NCI-H187 (cell line): ENCODE results near the gene CSNK1G1.
"Not testable (repeated sequence)": the region's sequence is repeated elsewhere in the genome, so short reads cannot be mapped to it uniquely, and the experiment has no call there.

ENCODE experiments used
- DNase-seq, 2 experiments: peaks; one replicate each; lab custom pipeline; 2025; lab: John Stamatoyannopoulos, UW

Gene CSNK1G1

DNA sequence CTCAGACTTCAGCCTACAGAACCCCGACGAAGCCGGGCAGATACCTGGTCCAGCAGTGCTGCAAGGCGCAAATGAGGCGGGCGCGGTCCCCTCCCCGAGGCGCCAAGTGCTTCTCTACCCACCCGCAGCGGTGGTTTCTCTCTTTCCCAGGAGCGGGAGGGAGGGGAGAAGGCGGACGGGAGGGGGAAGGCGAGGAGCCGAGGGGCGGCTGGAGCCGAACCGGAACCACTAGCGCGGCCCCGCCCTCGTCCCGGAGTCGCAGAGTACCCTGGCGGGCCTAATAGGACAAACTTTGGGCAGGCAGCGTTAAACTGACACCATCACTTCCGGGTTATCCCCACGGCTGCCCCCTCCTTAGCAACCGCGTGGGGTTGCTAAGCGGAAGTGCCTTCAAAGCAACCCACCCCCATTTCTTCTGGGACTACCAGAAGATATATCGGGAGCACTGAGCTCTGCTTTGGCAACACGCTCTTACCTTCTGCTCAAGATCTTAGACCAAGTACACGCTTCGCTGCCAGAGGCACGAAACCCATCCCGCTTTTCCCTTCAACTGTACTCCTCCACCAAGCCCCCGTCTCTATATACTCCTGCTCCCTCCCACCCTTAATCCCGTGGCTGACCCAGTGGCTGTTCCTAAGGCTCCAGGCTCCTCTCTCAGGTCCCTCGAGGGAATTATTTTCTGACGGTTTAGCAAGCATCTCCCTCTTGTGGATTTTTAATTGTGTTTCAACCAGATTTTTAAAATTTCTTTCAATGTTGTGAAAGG is at the start of gene CSNK1G1:
TSS of gene CSNK1G1 (minus strand) at position 230 of the 766 bp plus-strand sequence. CDS start 55,674 bp downstream, outside the sequence.
- peak; percentile 41 to 84 for DNase-seq

DNA sequence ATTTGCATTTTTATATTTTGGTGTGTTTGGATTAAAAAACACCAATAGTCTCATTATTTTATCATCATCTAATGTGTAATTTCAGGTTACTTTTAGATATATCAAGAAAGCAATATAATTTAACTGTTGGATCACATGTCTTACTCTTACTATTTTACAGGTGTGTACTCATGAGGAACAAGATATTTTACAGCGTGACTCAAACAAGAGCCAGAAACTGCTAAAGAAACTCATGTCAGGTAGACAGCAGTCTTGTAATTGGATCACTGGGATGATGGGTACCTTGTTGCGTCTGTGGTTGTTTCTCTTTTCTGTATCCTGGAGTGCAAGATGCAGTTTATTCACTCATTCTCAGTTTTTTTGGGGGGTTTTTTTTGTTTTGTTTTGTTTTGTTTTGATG is 44.6 kb upstream of the CSNK1G1 start:
- DNase-seq = no peak

DNA sequence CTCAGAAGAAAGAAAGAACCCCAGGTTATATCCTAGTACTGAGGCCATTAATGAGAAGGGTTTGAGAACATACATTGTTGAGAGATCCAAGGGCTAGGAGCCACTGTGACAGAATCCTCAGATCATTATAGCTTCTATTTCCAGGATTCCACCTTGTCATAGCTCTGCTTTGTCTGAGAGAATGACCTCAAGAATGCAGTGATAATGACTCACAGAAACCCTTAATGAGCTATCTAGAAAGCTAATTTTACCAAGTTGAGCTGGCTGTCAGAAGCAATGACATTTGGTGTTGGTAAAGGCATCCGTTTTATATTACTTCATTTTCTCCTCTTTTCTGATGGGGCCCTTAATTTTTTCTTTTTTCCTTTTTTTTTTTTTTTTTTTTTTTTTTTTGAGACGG is 42.6 kb upstream of the CSNK1G1 start:
- DNase-seq = no peak

DNA sequence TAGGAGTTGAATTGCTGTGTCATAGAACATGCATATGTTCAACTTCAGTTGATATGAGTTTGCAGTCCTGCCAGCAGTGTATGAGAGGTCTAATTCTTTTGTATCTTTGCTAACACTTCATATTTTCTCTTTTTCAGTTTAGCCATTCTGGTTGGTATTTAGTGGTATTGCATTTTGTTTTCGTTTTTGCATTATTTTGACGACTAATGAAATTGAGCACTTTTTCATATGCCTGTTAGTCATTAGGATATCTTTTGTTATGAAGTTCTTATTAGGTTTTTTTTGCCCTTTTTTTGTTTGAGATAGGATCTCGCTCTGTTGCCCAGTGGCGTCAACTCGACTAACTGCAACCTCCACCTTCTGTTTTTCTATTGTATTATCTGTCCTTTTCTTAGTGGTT is 40.8 kb upstream of the CSNK1G1 start:
- DNase-seq = no peak

DNA sequence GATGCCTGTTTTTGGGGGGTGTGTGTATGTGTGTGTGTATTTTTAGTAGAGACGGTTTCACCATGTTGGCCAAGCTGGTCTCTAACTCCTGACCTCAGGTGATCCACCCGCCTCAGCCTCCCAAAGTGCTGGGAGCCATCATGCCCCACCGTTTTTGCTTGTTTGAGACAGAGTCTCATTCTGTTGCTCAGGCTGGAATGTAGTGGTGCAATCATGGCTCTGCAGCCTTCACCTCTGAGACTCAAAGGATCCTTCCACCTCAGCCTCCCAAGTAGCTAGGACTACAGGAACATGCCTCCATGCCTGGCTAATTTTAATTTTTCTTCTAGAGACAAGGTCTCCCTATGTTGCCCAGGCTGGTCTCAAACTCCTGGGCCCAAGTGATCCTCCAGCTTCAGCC is 36.5 kb upstream of the CSNK1G1 start:
- not testable (repeated sequence) for DNase-seq

DNA sequence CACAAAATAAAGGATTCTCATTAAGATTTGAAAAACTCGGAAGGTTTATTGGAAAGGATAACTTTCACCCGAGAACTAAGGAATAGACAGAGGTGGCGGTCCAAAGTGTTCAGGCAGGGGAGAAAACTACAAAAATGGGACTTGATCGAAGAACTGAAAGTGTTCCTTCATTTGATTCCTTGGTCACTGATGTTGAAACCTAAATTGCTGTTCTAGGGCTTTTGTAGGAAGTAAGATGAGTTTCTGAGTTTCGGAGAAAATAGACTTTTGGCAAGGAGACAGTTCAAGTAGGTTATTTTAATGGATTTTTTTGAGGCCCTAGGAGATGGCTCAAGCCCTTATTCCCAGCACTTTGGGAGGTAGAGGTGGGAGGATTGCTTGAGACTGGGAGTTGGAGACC is 33.1 kb upstream of the CSNK1G1 start:
- no peak for DNase-seq

DNA sequence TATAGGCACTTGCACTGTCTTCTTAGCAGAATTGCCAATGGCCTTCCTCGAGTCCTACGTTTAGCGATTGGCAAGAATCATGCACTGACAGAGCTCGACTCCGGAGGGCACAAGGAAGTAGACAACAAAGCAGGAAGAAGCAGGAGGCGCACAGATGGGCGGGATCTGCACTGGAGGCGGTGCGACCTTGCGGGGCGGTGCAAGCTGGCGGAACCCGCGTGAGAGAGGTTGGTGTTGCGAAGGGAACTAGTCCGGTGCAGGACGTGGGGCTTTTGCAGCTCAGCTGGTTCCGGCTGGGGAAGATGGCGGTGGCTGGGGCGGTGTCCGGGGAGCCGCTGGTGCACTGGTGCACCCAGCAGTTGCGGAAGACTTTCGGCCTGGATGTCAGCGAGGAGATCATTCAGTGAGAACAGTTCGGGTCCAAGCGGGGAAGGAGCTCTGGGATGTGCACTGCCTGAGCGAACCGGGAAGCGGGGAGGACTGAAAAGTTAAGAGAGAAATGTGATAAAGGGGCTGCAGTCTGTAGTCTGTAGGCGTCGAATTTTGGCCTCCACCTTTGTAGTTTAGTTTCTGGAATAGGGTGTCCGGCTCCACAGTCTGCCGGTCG is 31.7 kb upstream of the CSNK1G1 start, which contains the start of gene TRIP4:
TSS of gene TRIP4 (plus strand) at position 275 of the 607 bp plus-strand sequence. CDS start at position 303, 28 bp downstream.
- DNase-seq = peak; percentile 71 to 77

DNA sequence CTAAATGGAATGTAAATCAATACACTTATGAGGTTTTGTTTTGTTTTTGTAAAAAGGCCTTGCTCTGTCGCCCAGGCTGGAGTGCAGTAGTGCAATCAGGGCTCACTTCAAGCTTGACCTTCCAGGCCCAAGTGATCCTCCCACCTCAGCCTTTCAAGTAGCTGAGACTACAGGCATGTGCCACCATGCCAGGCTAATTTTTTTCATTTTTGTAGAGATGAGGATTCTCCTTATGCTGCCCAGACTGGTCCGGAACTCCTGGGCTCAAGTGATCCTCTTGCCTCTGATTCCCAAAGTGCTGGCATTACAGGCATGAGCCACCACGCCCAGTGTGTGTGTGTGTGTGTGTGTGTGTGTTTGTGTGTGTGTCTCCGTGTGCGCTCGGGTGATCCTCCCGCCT is 30.3 kb upstream of the CSNK1G1 start:
- no peak for DNase-seq

DNA sequence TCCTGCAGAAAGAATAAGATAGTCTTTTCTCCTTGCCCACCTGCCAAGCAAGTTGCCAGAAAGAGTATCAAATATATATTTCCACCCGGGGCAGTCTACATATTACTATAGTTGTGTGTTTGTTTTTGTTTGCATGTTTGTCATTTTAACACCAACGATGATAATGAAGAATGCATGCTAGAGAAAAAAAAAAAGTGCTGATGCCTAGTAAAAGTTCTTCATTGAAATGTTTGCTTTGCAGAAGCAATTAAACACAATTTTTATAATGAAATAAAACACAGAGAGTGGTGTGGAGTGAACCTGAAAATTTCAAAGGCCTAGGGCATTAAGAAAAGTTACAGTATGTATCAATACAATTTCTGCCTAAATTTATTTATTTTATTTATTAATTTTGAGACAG is 27.8 kb upstream of the CSNK1G1 start:
- DNase-seq = no peak

DNA sequence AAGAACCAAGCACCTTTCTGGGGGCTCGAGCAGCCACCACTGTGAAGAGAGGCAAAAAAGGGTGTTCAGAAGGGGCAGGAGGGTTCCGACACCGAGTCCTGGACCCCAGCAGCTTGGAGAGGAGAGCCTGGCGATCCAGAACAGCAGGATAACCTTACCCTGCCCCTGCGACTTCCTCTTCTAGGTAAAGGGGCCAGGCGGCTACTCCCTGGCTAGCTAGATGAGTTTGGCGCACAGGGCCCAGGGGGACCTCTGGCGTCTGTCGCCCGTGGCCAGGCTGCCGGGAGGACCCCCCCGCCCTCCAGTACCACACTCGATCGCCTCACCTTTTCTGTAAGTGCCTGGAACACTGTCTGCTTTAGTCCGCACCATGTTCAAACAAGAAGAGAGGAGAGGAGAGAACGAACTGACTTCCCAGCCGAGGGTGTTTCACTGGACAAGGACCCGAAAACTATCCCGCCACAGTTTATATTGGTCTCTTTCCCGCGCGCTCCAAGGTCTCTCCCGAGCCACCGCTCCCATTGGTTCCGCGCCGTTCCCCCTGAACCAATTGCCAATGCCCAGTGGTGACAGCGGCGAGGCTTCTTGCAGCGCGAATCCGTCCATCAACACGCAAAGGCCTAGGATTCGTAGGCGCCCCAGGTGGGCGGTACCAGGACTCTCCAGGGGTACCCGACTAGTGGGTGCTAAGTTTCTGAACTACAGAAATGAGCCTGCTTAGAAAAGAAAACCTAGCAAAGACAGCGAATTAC is 25.2 kb upstream of the CSNK1G1 start, which contains the start of gene PCLAF:
TSS of gene PCLAF (minus strand) at position 442 of the 752 bp plus-strand sequence. CDS start at position 372, 70 bp downstream.
- peak; percentile 34 to 63 for DNase-seq

DNA sequence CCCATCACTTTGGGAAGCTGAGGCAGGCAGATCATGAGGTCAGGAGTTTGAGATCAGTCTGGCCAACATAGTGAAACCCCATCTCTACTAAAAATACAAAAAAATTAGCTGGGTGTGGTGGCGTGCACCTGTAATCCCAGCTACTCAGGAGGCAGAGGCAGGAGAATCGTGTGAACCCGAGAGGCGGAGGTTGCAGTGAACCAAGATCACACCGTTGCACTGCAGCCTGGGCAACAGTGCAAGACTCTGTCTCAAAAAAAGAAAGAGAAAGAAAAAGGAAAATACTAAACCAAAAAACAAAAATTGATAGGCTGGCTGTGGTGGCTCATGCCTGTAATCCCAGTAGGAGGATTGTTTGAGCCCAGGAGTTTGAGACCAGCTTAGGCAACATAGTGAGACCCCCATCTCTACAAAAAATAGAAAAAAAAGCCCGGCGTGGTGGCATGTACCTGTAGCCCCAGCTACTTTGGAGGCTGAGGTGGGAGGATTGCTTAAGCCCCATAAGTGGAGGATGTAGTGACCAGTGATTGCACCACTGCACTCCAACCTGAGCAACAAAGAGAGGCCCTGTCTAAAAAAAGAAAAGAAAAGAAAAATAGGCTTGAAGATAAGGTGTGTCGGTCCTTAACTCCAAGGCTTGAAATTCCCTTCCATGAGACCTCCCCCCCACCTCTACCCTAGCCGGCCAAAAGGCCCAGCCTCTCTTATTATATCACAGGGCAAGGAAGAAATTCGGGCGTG is 24.3 kb upstream of the CSNK1G1 start:
- DNase-seq = not testable (repeated sequence)

DNA sequence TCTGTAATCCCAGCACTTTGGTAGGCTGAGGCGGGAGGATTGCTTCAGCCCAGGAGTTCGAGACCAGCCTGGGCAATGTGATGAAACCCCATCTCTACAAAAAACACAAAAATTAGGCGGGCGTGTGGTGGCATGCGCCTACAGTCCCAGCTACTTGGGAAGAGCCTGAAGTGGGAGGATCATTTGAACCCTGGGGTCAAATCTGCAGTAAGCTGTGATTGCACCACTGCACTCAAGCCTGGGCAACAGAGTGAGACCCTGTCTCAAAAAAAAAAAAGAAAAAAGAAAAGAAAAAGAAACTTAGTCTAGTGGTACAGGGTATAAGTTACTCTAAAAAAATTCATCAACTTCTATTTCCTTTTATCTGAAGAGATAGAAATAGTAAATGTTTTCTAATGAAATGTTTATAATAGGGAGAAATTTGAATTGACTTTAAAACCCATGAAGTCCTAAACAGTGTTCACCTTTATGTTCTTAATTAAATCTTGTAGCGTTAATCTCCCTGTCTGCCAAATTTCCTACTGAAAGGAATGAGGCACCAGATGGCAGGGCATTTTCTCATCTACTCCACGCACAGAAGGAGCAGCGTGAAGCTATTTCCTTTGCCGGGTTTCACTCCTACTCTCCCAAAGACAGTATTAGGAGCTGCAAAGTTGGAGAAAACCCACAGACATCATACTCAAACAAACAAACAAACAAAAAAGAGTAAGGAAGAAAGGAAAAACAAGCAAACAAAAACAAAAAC is 23.4 kb upstream of the CSNK1G1 start:
- no peak for DNase-seq

DNA sequence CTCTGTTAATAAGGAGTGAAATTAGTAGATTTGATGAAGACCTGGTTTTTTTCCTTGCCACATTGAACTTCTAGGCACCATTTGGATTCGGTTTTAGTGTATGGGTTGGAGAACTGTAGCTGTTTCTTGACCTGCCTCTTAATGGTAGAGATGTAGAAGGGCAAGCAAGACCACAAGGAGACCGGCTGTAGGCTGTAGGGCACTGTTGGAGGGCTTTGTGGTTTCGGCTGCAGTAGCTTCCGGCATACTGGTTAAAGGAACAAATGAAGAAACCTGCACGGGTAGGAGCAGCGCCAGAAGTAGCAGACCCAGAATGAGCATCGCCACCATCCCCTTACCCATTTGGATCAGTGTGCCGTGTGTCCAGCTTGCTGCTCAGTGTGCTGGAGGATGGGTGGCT is 17.4 kb upstream of the CSNK1G1 start:
- DNase-seq = no peak

DNA sequence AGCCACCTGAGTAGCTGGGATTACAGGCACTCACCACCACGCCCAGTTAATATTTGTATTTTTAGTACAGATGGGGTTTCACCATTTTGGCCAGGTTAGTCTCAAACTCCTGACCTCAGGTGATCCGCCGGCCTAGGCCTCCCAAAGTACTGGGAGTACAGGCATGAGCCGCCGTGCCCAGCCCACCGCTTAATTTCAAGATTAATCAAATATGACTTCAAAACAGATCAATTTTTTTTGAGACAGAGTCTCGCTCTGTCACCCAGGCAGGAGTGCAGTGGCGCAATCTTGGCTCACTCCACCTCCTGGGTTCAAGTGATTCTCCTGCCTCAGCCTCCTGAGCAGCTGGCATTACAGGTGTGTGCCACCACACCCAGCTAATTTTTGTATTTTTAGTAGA is 15.4 kb upstream of the CSNK1G1 start:
- DNase-seq = not testable (repeated sequence)

DNA sequence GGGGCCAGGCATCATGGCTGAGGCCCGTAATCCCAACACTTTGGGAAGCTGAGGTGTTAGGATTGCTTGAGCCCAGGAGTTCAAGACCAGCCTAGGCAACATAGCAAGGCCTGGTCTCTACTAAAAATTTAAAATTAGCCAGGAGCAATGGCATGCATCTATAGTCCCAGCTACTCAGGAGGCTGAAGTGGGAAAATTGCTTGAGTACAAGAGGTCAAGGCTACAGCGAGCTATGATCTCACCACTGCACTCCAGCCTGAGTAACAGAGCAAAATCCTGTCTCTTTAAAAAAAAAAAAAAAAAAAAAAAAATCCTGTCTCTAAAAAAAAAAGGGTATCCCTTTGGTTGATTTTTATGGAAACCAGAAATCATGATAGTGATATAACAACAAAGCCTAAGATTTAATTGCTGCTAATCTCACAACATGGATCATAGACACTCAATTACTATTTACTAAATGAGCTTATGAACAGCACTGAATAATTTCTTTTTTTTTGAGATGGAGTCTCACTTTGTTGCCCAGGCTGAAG is 13.2 kb upstream of the CSNK1G1 start:
- no peak for DNase-seq

DNA sequence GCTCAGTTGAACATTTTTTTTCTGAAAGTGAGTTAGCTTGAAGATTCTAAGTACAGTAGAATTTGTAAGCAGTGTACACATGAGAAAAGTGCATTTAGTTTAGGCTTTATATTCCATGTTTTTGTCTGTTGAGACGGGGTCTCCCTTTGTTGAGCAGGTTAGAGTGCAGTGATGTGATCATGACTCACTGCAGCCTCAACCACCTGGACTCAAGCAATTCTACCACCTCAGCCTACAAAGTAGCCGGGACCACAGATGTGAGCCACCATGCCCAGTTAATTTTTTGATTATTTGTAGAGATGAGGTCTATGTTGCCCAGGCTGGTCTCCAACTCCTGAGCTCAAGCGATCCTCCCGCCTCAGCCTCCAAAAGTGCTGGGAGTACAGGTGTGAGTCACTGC is 5.3 kb upstream of the CSNK1G1 start:
- no peak for DNase-seq

DNA sequence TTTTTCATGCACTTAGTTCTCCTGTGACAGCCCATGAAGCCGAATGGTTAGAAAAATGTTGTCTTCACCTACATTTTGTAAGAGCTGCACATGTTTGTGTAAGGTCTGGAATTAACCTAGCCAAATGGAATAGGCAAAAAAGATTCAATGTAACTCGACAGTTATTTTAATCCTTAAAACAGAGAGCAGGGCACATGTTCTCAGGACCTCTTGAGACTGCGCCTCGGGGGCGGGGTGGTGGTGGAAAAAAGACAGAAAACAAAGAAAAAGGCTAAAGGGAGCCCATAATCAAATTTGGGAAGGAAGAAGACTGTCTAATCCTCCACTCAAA is 702 bp upstream of the CSNK1G1 start:
- DNase-seq = no peak

DNA sequence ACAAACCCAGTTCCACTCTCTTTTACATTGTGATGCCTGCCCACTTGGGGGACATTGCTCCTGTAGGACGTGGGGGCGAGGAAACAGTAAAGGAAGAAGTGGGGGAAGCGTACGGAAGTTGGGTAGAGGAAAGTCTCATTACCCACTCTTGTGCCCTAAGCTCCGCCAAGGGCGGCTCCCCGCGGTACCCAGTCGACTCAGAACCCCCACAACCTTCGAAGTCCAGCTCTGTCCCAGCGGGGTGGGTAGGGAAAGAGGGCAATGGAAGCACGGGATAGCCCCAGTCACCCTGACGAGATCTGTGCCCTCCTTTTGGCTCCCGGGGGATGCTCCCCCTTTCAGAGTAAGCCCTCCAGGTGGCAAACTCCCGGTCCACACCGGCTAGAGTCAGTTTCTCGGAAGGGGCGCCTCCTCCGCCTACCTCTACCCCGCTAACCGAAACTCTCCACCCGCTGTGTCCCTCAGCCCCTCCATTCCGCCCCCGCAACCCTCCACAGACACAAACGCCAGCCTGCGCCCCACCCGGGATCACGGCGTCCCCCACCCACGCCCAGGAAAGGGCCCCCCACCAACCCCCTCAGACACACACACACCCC is 527 bp downstream of the CSNK1G1 start:
- DNase-seq = no peak

DNA sequence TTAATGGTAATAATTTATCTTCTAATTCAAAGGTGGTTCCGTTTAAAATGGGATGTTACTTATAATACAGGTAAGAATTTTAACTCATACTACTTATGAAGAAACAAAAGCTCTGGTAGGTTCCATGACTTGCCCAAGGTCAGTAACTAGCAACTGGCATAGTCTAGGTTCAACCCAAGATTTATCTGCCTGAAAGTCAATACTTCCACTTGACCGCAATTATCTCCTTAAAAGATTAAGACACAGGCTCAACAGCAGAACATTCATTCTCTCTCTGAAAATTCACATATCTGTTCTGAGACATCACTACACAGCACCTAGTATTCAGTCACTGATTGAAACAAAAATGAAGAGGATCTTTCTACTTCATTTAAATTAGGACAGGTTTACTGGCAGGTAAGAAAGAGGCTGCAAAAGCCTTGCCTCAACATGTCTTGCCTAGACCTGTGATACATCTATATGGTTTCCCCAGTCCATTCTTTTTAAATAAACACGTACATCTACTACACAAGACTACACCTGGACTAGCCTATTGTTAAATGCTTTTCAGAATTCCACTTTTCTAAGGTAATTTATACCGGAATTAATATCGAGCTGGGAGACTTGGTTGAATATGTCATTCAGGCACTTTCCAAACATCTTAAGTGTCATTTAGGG is 1.2 kb downstream of the CSNK1G1 start:
- DNase-seq = no peak

DNA sequence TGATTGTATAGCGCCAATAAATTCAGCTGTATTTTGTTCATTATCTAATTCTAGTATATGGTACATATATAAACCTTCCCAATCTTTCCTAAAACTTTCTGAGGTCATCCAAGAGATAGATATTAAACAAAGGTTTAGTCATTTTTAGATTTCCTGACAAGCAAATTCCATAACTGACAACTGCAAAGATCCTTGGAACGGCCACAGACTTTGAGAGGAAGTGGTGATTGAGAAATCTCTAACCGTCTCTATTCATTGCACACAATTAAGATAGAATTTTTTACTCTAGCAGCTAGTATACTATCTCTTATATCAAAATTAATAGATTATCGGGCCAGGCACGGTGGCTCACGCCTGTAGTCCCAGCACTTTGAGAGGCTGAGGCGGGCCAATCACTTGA is 4.7 kb downstream of the CSNK1G1 start:
- DNase-seq = no peak
